Osteoblast (primary cell): ENCODE results near the gene SIX5. TPM values are rescaled to one million over a fixed set of nuclear protein-coding genes. Genes with fewer than 3 reads are reported as not detected.

ENCODE experiments used
- DNase-seq: peaks from one replicate; pipeline ENCODE4 v3.0.0; 2011; ENCODE audit warnings: low spot score, mixed read lengths; ENCODE audit not compliant: insufficient read length; ENCODE audit errors: missing footprints
- H2AFZ ChIP-seq: 2 replicates; pipeline ENCODE4 v1.6.0; 2011; ENCODE audit warnings: mild to moderate bottlenecking, low read length
- H3K27ac ChIP-seq: 2 replicates; pipeline ENCODE4 v1.5.1; 2011; ENCODE audit warnings: mild to moderate bottlenecking, low read depth, low read length, moderate library complexity
- H3K27me3 ChIP-seq: 2 replicates; pipeline ENCODE4 v1.6.0; 2012; ENCODE audit warnings: mild to moderate bottlenecking, control low read depth, inconsistent platforms, low read length, moderate library complexity; ENCODE audit not compliant: insufficient read depth
- H3K36me3 ChIP-seq: 2 replicates; pipeline ENCODE4 v1.5.1; 2011; ENCODE audit warnings: mild to moderate bottlenecking, low read length, control low read depth, moderate library complexity; ENCODE audit not compliant: insufficient read depth
- H3K4me1 ChIP-seq: 2 replicates; pipeline ENCODE4 v1.5.1; 2011; ENCODE audit warnings: mild to moderate bottlenecking, low read length, control low read depth, moderate library complexity; ENCODE audit not compliant: insufficient read depth
- H3K4me2 ChIP-seq: 2 replicates; pipeline ENCODE4 v1.6.0; 2011; ENCODE audit warnings: mild to moderate bottlenecking, low read length; ENCODE audit not compliant: insufficient read depth
- H3K4me3 ChIP-seq: fragments of 200-600 bp; sonication (generic); 3 replicates; pipeline ENCODE4 v1.5.1; 2012; ENCODE audit warnings: mild to moderate bottlenecking, low read length, inconsistent platforms; ENCODE audit not compliant: insufficient read depth
- H3K79me2 ChIP-seq: 2 replicates; pipeline ENCODE4 v1.6.0; 2012; ENCODE audit warnings: mild to moderate bottlenecking, low read length, control low read depth, inconsistent platforms; ENCODE audit not compliant: insufficient read depth
- H3K9me3 ChIP-seq: 2 replicates; pipeline ENCODE4 v1.5.1; 2011; ENCODE audit warnings: low read depth, low read length, control low read depth
- H4K20me1 ChIP-seq: 2 replicates; pipeline ENCODE4 v1.6.0; 2012; ENCODE audit warnings: mild to moderate bottlenecking, low read length, control low read depth; ENCODE audit not compliant: insufficient read depth
- CTCF ChIP-seq: IDR thresholded peaks from 2 replicates; pipeline ENCODE4 v1.5.1; 2011; ENCODE audit warnings: mild to moderate bottlenecking, low read depth, low read length, moderate library complexity; ENCODE audit errors: extremely low read depth
- total RNA-seq: library from RNA; depleted of rRNA; stranded (reverse); fragments of >200 nt; gene quantifications from 2 replicates; pipeline ENCODE4 v1.2.3, GENCODE V29; 2012

Gene SIX5
- total RNA-seq, 1 donor, result 11.6 TPM

GRCh38 chr19:45784096-45784495, 15.0 kb upstream of the SIX5 start:
- peak overlapping the region; percentile 91 for H3K27ac ChIP-seq
- H4K20me1 ChIP-seq, result peaks cover 32% of the 10 kb centered on the region
- no peaks in the 10 kb centered on the region for H3K27me3 ChIP-seq
- TF ChIP-seq CTCF, result no peak
- H3K4me3 ChIP-seq, result no peak overlapping the region
- peaks cover 38% of the 10 kb centered on the region for H3K36me3 ChIP-seq
- H2AFZ ChIP-seq, result no peak overlapping the region
- H3K4me1 ChIP-seq, result peaks cover 32% of the 10 kb centered on the region
- peak; percentile 87 for DNase-seq
- H3K79me2 ChIP-seq, result peaks cover 66% of the 10 kb centered on the region
- H3K9me3 ChIP-seq, result no peaks in the 10 kb centered on the region
- H3K4me2 ChIP-seq, result no peak overlapping the region

GRCh38 chr19:45782820-45783785, 14.1 kb upstream of the SIX5 start:
- H3K4me3 ChIP-seq, result peak overlapping the region; percentile 33
- peaks cover 37% of the 10 kb centered on the region for H4K20me1 ChIP-seq
- peak overlapping the region; percentile 69 for H3K4me2 ChIP-seq
- TF ChIP-seq CTCF, result no peak
- H3K27me3 ChIP-seq, result no peaks in the 10 kb centered on the region
- H3K79me2 ChIP-seq, result peaks cover 57% of the 10 kb centered on the region
- peaks cover 39% of the 10 kb centered on the region for H3K36me3 ChIP-seq
- H3K4me1 ChIP-seq, result peaks cover 32% of the 10 kb centered on the region
- peak overlapping the region; percentile 72 for H2AFZ ChIP-seq
- DNase-seq, result peak; percentile 99
- H3K27ac ChIP-seq, result peak overlapping the region; percentile 91
- no peaks in the 10 kb centered on the region for H3K9me3 ChIP-seq

GRCh38 chr19:45782162-45782691, 13.2 kb upstream of the SIX5 start, which contains the start of gene DMPK:
Gene DMPK, minus strand, starts transcription at chr19:45782490. Its CDS starts 138 bp downstream, at chr19:45782352.
- Histone ChIP-seq H4K20me1 (peaks cover 42% of the 10 kb centered on the region), H3K4me1 (peaks cover 32% of the 10 kb centered on the region), H3K79me2 (peaks cover 52% of the 10 kb centered on the region), H3K36me3 (peaks cover 41% of the 10 kb centered on the region), H3K4me2 (peak within 1 kb of the TSS; percentile 69), H3K27ac (peak within 1 kb of the TSS; percentile 91), H3K9me3 (no peaks in the 10 kb centered on the region), H3K27me3 (no peaks in the 10 kb centered on the region), H3K4me3 (peak within 1 kb of the TSS; percentile 75), H2AFZ (peak within 1 kb of the TSS; percentile 72)
- no peak for TF ChIP-seq CTCF
- peak; percentile 95 for DNase-seq
